Endothelial cell of hepatic sinusoid (primary cell): ENCODE results near the gene SLC1A2.

Experiments used
- in situ Hi-C: cut with HindIII; loops from 2 replicates; pipeline ENCODE4 v1.10.0; 2017; ENCODE audit warnings: low sequenced_read_pairs

The SLC1A2 gene

GRCh38 chr11:35419184-35419829 lies at the start of gene SLC1A2:
SLC1A2 (minus strand) TSS chr11:35419558; CDS start chr11:35418966, 592 bp downstream.
- in situ Hi-C loops, result loop anchor here (5.0 to 10.0 kb wide), 2 partner anchors 42 to 905 kb away; partner anchors contain the start of gene ELF5

GRCh38 chr11:35466058-35466457 lies 46.7 kb upstream of the SLC1A2 start:
- in situ Hi-C loops, result no loop called here

DNA sequence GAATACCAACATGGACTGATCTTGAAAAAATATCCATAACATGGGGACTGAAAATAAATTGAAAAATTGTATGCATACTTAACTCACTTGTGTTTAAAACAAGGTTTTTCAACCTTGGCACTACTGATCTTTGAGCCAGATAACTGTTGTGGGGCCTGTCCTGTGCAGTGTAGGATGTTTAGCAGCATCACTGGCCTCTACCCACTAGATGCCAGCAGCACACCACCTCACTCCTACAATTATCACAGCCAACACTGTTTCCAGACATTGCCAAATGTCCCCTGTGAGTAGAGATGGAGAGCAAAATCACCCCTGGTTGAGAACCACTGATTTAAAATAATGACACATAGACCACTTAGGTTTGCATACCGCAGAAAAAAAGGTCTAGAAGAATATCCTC lies 45.0 kb upstream of the SLC1A2 start:
- in situ Hi-C loops, result no loop called here

- in situ Hi-C loops, result no loop called here
Observed at GRCh38 chr11:35463331-35463751, 44.0 kb upstream of the SLC1A2 start.

GRCh38 chr11:35461917-35462538 lies 42.7 kb upstream of the SLC1A2 start:
- in situ Hi-C loops, result no loop called here

- in situ Hi-C loops, result no loop called here
Observed at GRCh38 chr11:35459489-35459888, 40.1 kb upstream of the SLC1A2 start.

DNA sequence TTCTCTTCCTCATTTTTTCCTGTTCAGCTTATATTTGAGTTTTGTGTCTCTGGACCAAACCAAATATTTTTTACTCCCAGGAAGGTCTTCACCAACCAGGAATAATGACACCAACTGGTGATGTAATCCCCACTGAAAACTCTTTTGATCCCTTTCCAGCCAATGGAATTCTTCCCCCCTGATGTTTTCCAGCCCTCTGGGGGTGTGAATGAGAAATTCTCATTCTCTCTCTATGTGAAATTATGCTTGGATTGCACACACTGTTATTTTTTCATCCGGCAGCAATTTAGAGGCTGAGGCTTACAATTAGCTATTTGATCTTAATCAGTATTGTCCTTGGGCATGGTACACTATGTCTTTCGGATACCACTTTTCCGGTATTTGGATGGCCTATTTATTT lies 39.5 kb upstream of the SLC1A2 start:
- in situ Hi-C loops, result no loop called here

- in situ Hi-C loops, result no loop called here
Observed at GRCh38 chr11:35454362-35454761, 35.0 kb upstream of the SLC1A2 start.

GRCh38 chr11:35436581-35437250 lies 17.4 kb upstream of the SLC1A2 start:
- in situ Hi-C loops, result no loop called here

DNA sequence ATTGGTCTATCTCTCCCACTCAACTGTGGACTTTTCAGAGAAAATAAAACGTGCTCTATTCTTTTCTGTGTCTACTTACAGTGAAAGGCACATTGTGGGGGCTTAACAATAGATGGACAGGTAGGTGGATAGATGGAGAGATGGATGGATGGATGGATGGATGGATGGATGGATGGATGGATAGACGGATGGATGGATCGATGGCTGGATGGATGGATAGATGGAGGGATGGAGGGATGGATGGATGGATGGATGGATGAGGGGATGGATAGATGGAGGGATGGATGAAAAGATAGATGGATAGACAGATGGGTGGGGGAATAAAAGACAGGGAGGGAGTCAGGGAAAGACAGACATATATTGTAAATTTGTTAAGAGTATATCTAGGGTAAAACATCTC lies 14.2 kb upstream of the SLC1A2 start:
- in situ Hi-C loops, result no loop called here

DNA sequence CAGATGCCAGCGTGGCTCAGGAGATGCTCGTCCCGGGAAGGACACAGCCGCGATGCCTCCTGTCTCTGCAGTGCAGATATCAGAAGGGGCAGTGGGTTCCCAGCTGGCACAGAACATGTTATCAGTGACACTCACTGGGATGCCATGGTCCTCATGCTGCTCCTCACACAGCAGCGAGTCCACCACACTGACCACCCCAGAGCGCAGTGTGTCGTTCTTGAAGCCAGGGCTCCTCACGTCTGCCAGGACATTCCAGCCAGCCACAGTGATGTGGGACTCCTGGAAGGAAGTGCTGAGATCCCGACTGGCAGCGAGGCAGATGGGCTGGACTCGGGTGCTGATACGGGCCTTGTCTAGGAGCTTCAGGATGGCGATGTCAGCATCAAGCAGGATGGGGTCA lies 13.1 kb upstream of the SLC1A2 start:
- in situ Hi-C loops, result no loop called here

DNA sequence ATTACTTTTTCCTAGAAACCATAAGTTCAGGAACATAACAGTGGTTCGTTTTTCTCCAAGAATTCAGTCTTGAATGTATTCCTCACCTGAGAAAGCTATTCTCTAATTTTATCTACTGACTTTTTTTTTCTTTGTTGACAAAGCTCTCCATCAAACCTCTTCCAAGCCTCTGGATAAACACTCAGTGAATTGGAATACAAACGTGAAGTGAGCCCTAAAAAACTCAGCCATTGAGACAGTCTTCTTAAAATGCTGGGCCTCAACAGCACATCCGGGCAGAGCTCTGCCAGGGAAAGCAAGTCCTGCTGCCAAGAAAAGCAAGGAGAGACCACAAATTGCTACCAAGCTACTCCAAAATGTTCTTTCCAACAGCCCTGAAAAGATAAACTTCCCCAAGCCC lies 7.7 kb upstream of the SLC1A2 start:
- in situ Hi-C loops, result no loop called here

DNA sequence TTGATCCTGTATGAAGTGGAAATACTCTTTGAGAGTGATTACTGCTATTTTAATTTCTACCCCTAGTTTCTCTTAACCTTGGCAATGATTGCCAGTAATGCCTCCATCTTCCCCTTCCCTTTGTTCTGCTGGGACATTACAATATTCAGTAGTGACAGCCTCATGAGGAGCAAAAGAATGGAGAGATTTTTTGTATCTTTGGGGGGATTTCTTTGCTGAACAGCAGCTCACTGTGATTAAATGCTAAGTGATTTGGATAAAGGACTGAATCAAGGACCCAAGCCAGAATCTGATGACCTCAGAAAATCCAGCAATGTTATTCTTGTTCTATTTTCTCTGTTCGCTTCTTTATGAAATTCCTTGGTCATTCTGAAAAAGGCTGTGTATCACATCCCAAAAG lies 7.0 kb upstream of the SLC1A2 start:
- in situ Hi-C loops, result no loop called here

GRCh38 chr11:35425603-35426212 lies 6.3 kb upstream of the SLC1A2 start:
- in situ Hi-C loops, result no loop called here

GRCh38 chr11:35424157-35424940 lies 5.0 kb upstream of the SLC1A2 start:
- in situ Hi-C loops, result no loop called here

DNA sequence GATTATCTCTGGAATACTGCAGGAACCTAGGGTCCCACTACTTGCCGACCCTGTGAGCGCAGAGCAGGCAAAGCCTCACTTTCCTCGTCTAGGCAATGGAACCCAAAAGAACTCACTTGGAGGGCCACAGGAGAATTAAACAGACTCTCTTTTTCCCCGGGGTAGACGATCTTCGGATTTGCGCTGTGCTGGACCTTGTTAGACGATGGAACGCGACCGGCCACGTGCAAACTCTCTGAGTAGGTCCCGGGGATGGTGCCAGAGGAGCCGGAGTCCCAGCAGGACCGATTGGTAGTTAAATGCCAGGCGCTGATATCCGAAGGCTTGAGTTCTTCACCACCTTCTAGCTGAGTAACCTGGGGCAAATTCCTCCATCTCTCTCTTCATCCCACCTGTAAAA lies 1.0 kb upstream of the SLC1A2 start:
- in situ Hi-C loops, result no loop called here

DNA sequence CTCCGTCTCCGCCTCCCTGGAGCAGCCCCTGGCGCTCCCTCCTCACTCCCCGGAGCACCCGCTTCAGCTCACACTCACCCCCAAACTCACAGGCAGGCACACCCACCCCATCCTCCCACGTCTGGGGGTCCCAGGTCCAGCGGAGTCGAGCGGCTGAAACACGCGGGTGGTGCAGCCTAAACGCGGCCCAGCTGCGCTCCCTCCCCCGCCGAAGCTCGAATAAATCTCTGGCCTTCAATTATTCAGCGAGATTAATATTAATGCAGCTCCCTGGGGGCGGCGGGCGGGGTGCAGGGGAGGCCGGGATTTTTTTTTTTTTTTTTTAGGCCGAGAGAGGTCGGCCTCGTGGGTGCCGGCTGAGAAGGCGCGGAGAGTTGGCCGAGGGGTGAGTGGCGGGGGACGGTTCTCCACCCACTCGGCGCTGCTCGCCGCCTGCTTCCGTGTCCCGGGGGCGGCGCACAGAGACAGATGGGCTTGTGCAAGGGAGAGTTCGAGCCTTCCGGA lies 524 bp upstream of the SLC1A2 start:
- in situ Hi-C loops, result loop anchor here (5.0 to 10.0 kb wide), 2 partner anchors 43 to 905 kb away; partner anchors contain the start of gene ELF5

DNA sequence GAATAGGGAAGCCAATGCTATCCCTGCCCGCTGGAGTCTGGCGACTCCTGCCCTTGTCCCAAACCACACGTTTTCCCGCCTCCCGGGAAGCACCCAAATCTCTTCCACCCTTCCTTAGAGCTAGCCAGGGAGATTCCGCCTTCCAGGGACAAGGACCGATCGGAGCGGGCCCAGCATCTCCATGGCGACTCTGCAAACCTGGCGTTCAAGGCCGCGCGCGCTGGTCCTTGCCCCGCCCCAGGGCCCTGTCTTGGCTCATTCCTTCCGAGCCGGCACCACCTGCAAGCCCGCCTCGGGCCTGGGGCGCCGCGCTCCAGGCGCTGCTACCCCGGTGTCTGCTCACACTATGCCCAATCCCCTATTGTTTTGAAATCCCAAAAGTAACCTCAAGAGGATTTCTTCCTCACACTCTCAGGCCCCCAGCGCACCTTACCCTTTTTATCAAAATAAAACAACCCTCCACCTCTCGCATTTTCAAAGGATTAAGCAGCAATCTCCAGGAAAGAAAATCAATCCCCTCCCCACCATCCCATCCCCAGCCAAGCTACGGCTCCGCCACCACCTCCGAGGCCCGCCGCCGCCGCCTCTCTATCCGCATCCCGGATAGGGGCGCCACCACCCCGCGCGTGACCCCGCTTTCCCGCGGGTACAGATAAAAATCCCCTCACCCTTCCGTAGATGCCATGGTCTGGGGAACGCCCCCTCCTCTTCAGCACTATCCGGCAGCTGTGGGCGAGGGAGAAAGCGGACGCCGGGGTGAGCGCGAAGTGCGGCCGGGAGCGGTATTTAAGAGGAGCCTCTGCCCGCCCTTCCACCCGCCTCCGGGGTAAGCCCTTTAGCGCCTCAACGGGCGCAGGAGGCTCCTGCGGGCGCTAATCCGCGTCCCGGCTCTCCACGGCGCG lies 825 bp downstream of the SLC1A2 start:
- in situ Hi-C loops, result loop anchor here (5.0 to 10.0 kb wide), 2 partner anchors 41 to 904 kb away; partner anchors contain the start of gene ELF5

DNA sequence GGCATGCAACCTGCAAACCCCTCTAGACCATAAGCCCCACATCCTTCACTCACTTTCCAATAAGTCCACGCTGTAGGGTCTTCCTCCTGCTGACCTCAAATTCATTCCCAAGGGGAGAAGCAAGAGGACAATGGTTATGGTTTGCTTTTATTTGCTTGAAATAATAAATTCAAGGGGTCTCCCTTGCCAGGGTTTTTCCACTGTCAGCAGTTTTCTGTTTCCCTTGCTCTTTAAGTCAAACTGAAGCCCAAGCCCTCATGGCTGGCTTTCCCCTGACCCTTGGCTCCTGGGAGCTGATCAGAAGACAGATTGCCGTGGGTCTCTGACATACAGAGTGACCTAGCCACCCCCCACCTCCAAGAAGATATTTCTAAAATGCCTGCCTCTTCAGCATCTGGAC lies 3.9 kb downstream of the SLC1A2 start:
- in situ Hi-C loops, result loop anchor here (5.0 to 10.0 kb wide), 2 partner anchors 38 to 901 kb away; partner anchors contain the start of gene ELF5
